Endothelial cell (in vitro differentiated cells): ENCODE results near the gene ST7. TPM values are rescaled to one million over a fixed set of nuclear protein-coding genes. Genes with fewer than 3 reads are reported as not detected.
"Not testable (repeated sequence)": the region's sequence is repeated elsewhere in the genome, so short reads cannot be mapped to it uniquely, and the experiment has no call there.

Source experiments
- DNase-seq: peaks from one replicate; pipeline ENCODE4 v3.0.0; 2021; ENCODE audit warnings: low spot score
- H3K27ac Mint-ChIP-seq: one replicate; pipeline ENCODE4 v1.8.0; 2021; ENCODE audit warnings: mixed read lengths, inconsistent platforms; ENCODE audit not compliant: unreplicated experiment
- H3K27me3 Mint-ChIP-seq: one replicate; pipeline ENCODE4 v1.8.0; 2021; ENCODE audit warnings: mild to moderate bottlenecking, moderate library complexity, mixed read lengths, inconsistent platforms; ENCODE audit not compliant: unreplicated experiment
- H3K36me3 Mint-ChIP-seq: one replicate; pipeline ENCODE4 v1.8.0; 2021; ENCODE audit warnings: mild to moderate bottlenecking, low read depth, mixed read lengths, inconsistent platforms; ENCODE audit not compliant: unreplicated experiment
- H3K4me1 Mint-ChIP-seq: one replicate; pipeline ENCODE4 v1.8.0; 2021; ENCODE audit warnings: mild to moderate bottlenecking, mixed read lengths, inconsistent platforms; ENCODE audit not compliant: unreplicated experiment
- H3K4me3 Mint-ChIP-seq: one replicate; pipeline ENCODE4 v1.8.0; 2021; ENCODE audit warnings: mild to moderate bottlenecking, mixed read lengths, inconsistent platforms; ENCODE audit not compliant: unreplicated experiment
- H3K9me3 Mint-ChIP-seq: one replicate; pipeline ENCODE4 v1.8.0; 2021; ENCODE audit warnings: mixed read lengths, inconsistent platforms; ENCODE audit not compliant: unreplicated experiment
- CTCF ChIP-seq: fragments of 200-600 bp; sonication (generic); IDR thresholded peaks from one replicate; pipeline ENCODE4 v1.5.0; 2021; ENCODE audit warnings: antibody characterized with exemption; ENCODE audit not compliant: unreplicated experiment
- total RNA-seq: library from RNA; stranded (reverse); fragmentation: NEBNext Ultra II Directional; extraction: Animal tissue kit (Norgen Biotek cat#: 25700); gene quantifications from one replicate; pipeline ENCODE4 v1.2.1, GENCODE V29; 2021; ENCODE audit not compliant: unreplicated experiment

The ST7 gene
- total RNA-seq, 1 donor from 2014 or later, result 44.1 TPM

GRCh38 chr7:117243390-117243789 is 290.1 kb downstream of the ST7 start:
- no peak for DNase-seq
- no peak for TF ChIP-seq CTCF
- Mint-ChIP-seq H3K4me3 (no peak overlapping the region), H3K4me1 (peaks cover 3% of the 10 kb centered on the region), H3K9me3 (no peaks in the 10 kb centered on the region), H3K27ac (no peak overlapping the region), H3K36me3 (no peaks in the 10 kb centered on the region), H3K27me3 (peaks cover 7% of the 10 kb centered on the region)

- not testable (repeated sequence) for H3K4me1 Mint-ChIP-seq, H3K36me3 Mint-ChIP-seq, H3K27me3 Mint-ChIP-seq, H3K27ac Mint-ChIP-seq, DNase-seq, H3K4me3 Mint-ChIP-seq, H3K9me3 Mint-ChIP-seq
These were observed 292.4 kb downstream of the ST7 start for GRCh38 chr7:117245703-117246102.

- peaks cover 6% of the 10 kb centered on the region for H3K36me3 Mint-ChIP-seq
- H3K9me3 Mint-ChIP-seq, result no peaks in the 10 kb centered on the region
- H3K4me1 Mint-ChIP-seq, result peaks cover 4% of the 10 kb centered on the region
- no peak for TF ChIP-seq CTCF
- H3K4me3 Mint-ChIP-seq, result no peak overlapping the region
- H3K27ac Mint-ChIP-seq, result no peak overlapping the region
- peaks cover 9% of the 10 kb centered on the region for H3K27me3 Mint-ChIP-seq
- no peak for DNase-seq
These were observed 294.5 kb downstream of the ST7 start for GRCh38 chr7:117247809-117248208.

- no peak overlapping the region for H3K4me3 Mint-ChIP-seq
- no peaks in the 10 kb centered on the region for H3K9me3 Mint-ChIP-seq
- peaks cover 4% of the 10 kb centered on the region for H3K4me1 Mint-ChIP-seq
- DNase-seq, result no peak
- no peak for TF ChIP-seq CTCF
- peaks cover 6% of the 10 kb centered on the region for H3K36me3 Mint-ChIP-seq
- H3K27me3 Mint-ChIP-seq, result peaks cover 9% of the 10 kb centered on the region
- H3K27ac Mint-ChIP-seq, result no peak overlapping the region
These were observed 295.5 kb downstream of the ST7 start for GRCh38 chr7:117248829-117249228.

GRCh38 chr7:117249696-117250095 is 296.4 kb downstream of the ST7 start:
- Mint-ChIP-seq H3K4me1 (peaks cover 4% of the 10 kb centered on the region), H3K27me3 (peaks cover 9% of the 10 kb centered on the region), H3K27ac (peak overlapping the region; percentile 38), H3K36me3 (peaks cover 6% of the 10 kb centered on the region), H3K4me3 (no peak overlapping the region), H3K9me3 (no peaks in the 10 kb centered on the region)
- no peak for TF ChIP-seq CTCF
- no peak for DNase-seq

GRCh38 chr7:117250245-117250644 is 296.9 kb downstream of the ST7 start:
- DNase-seq, result no peak
- H3K4me3 Mint-ChIP-seq, result no peak overlapping the region
- H3K36me3 Mint-ChIP-seq, result peaks cover 6% of the 10 kb centered on the region
- no peaks in the 10 kb centered on the region for H3K9me3 Mint-ChIP-seq
- H3K27ac Mint-ChIP-seq, result no peak overlapping the region
- peaks cover 9% of the 10 kb centered on the region for H3K4me1 Mint-ChIP-seq
- TF ChIP-seq CTCF, result no peak
- H3K27me3 Mint-ChIP-seq, result peaks cover 7% of the 10 kb centered on the region
